Panc1 (cell line): ENCODE measurements around the gene CRELD1.

ENCODE experiments used
- POLR2AphosphoS5 ChIP-seq: IDR thresholded peaks from 2 replicates; pipeline ENCODE4 v1.6.1; 2012; ENCODE audit warnings: mild to moderate bottlenecking, low read depth, low read length, moderate library complexity
- SIN3A ChIP-seq: IDR thresholded peaks from 2 replicates; pipeline ENCODE4 v1.6.1; 2012; ENCODE audit warnings: low read depth, mild to moderate bottlenecking, low read length, moderate library complexity, borderline replicate concordance; ENCODE audit not compliant: insufficient read depth
- TF ChIP-seq, protein P1 (sequence below): fragments of 450-650 bp; IDR thresholded peaks from 2 replicates; pipeline ENCODE4 v1.5.1; 2017; ENCODE audit warnings: mild to moderate bottlenecking

GRCh38 chr3:9951126-9951525, 17.5 kb downstream of the CRELD1 start:
- TF ChIP-seq POLR2AphosphoS5 (no peak), SIN3A (no peak)
- TF ChIP-seq, protein P1, sequence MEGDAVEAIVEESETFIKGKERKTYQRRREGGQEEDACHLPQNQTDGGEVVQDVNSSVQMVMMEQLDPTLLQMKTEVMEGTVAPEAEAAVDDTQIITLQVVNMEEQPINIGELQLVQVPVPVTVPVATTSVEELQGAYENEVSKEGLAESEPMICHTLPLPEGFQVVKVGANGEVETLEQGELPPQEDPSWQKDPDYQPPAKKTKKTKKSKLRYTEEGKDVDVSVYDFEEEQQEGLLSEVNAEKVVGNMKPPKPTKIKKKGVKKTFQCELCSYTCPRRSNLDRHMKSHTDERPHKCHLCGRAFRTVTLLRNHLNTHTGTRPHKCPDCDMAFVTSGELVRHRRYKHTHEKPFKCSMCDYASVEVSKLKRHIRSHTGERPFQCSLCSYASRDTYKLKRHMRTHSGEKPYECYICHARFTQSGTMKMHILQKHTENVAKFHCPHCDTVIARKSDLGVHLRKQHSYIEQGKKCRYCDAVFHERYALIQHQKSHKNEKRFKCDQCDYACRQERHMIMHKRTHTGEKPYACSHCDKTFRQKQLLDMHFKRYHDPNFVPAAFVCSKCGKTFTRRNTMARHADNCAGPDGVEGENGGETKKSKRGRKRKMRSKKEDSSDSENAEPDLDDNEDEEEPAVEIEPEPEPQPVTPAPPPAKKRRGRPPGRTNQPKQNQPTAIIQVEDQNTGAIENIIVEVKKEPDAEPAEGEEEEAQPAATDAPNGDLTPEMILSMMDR: no peak
